ENCODE data around the gene SOX4.

GRCh38 chr6:21595285-21596144 is 2.0 kb downstream of the SOX4 start:
- no peak for TF ChIP-seq JUNB (IDR thresholded peaks at IDR 0.05; ENCODE audit: unreplicated experiment)
- TF ChIP-seq POLR2AphosphoS5 (IDR thresholded peaks at IDR 0.05; ENCODE audit: low read depth), result peak; percentile 36; the same call in 1 of the 2 replicates
- TF ChIP-seq CTCF (conservative IDR thresholded peaks at IDR 0.05; ENCODE audit: low read depth in 2 of 2), result no peak

Measured in GM23338 (cell line).